Caco-2 (cell line): ENCODE results near the gene SLC51B. TPM values are rescaled to one million over a fixed set of nuclear protein-coding genes. Genes with fewer than 3 reads are reported as not detected.

ENCODE experiments used
- BruUV-seq: library from RNA; stranded (reverse); fragments of 400-500 nt; replicated peaks from 2 replicates; lab custom pipeline; 2021; lab: Mats Ljungman, UMichigan
- CTCF ChIA-PET: fragments of 300-600 bp; sonication (Branson Sonifier 250); formaldehyde crosslinking; loops from one replicate; lab custom pipeline; 2022; ENCODE audit warnings: antibody characterized with exemption; lab: Charles Lee
- POLR2A ChIA-PET: fragments of 300-600 bp; sonication (Branson Sonifier 250); formaldehyde crosslinking; loops from one replicate; lab custom pipeline; 2022; ENCODE audit warnings: antibody characterized with exemption; lab: Charles Lee
- DNase-seq, 2 experiments: peaks; one replicate each; pipeline versions ENCODE4 v3.0.0 to v3.0.0-alpha.2; 2020 to 2022
- H3K27me3 ChIP-seq: replicated peaks from 2 replicates; pipeline ENCODE4 v1.6.0; 2011; ENCODE audit warnings: low read length; ENCODE audit not compliant: control insufficient read depth, insufficient read depth
- H3K36me3 ChIP-seq: 2 replicates; pipeline ENCODE4 v1.5.1; 2011; ENCODE audit warnings: low read length; ENCODE audit not compliant: control insufficient read depth, insufficient read depth
- H3K4me1 ChIP-seq: fragments of 250-450 bp; sonication (Bioruptor Pico); 2 replicates; pipeline ENCODE4 v1.5.1; 2020; ENCODE audit warnings: mild to moderate bottlenecking
- H3K4me3 ChIP-seq: 2 replicates; pipeline ENCODE4 v1.5.1; 2011; ENCODE audit warnings: low read depth, mild to moderate bottlenecking, control low read depth, low read length
- H3K9me3 ChIP-seq: fragments of 250-450 bp; sonication (Bioruptor Pico); 2 replicates; pipeline ENCODE4 v1.5.1; 2020; ENCODE audit warnings: mild to moderate bottlenecking, moderate library complexity
- H3K27ac Mint-ChIP-seq: one replicate; pipeline ENCODE4 v1.8.0; 2022; ENCODE audit warnings: mixed read lengths; ENCODE audit not compliant: unreplicated experiment
- H3K27me3 Mint-ChIP-seq: one replicate; pipeline ENCODE4 v1.8.0; 2022; ENCODE audit warnings: mixed read lengths; ENCODE audit not compliant: insufficient read depth, unreplicated experiment
- H3K36me3 Mint-ChIP-seq: one replicate; pipeline ENCODE4 v1.8.0; 2022; ENCODE audit warnings: mild to moderate bottlenecking, mixed read lengths; ENCODE audit not compliant: insufficient read depth, unreplicated experiment
- H3K4me1 Mint-ChIP-seq: one replicate; pipeline ENCODE4 v1.8.0; 2022; ENCODE audit warnings: low read depth, mixed read lengths; ENCODE audit not compliant: unreplicated experiment
- H3K4me3 Mint-ChIP-seq: one replicate; pipeline ENCODE4 v1.8.0; 2022; ENCODE audit warnings: mild to moderate bottlenecking, moderate library complexity, mixed read lengths; ENCODE audit not compliant: unreplicated experiment
- H3K9me3 Mint-ChIP-seq: one replicate; pipeline ENCODE4 v1.8.0; 2022; ENCODE audit warnings: mixed read lengths; ENCODE audit not compliant: unreplicated experiment
- intact Hi-C: fragments of 100-400 bp; cut with micrococcal nuclease; formaldehyde crosslinking; loops from one replicate; pipeline ENCODE4 v1.10.0; 2022; ENCODE audit not compliant: unreplicated experiment
- total RNA-seq: library from RNA; stranded (reverse); gene quantifications from 2 replicates; pipeline ENCODE4 v1.2.3, GENCODE V29; 2022
- TF ChIP-seq, protein P1 (sequence below), 2 experiments: fragments of 200-600 bp in 1 of 2; IDR thresholded peaks; 1 replicate in 1 of 2; 2 replicates in 1 of 2; pipeline versions ENCODE4 v1.5.1 to v1.8.0; 2011 to 2022; ENCODE audit warnings: antibody characterized with exemption in 1 of 2, control low read depth in 1 of 2, inconsistent platforms in 1 of 2, low read depth in 1 of 2, low read length in 1 of 2, mild to moderate bottlenecking in 1 of 2, moderate library complexity in 1 of 2; ENCODE audit not compliant: insufficient read depth in 1 of 2, severe bottlenecking in 1 of 2, unreplicated experiment in 1 of 2

SLC51B gene
- total RNA-seq, 1 experiment from 2014 or later: 15.4 TPM

DNA sequence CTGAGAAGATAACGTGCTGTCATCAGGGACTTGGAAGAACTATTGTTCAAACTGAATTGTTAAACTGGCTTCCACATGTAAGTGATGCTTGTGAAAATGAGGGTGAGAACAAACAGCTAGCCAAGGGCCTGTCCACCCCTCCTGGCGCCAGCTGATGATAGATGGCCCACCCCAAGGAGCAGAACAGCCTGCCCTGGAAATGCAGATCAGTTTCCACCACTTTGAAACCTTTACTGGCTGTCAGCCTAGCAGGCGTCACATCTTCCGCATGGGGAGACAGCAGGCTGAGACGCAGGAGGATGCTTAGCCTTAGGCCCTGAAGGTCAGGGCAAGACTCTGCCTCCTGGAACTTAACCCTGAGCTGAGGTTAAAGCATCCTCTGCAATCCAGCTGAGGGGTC, 6.4 kb upstream of the SLC51B start:
- intact Hi-C loops: no loop called here
- BruUV-seq: no TSS peak
- Mint-ChIP-seq H3K36me3 (no peaks in the 10 kb centered on the region), H3K4me3 (no peak overlapping the region), H3K27ac (no peak overlapping the region), H3K9me3 (no peaks in the 10 kb centered on the region), H3K4me1 (peaks cover 20% of the 10 kb centered on the region), H3K27me3 (no peaks in the 10 kb centered on the region)
- H3K36me3 ChIP-seq: no peaks in the 10 kb centered on the region
- CTCF ChIA-PET: no interaction called here
- TF ChIP-seq, protein P1, sequence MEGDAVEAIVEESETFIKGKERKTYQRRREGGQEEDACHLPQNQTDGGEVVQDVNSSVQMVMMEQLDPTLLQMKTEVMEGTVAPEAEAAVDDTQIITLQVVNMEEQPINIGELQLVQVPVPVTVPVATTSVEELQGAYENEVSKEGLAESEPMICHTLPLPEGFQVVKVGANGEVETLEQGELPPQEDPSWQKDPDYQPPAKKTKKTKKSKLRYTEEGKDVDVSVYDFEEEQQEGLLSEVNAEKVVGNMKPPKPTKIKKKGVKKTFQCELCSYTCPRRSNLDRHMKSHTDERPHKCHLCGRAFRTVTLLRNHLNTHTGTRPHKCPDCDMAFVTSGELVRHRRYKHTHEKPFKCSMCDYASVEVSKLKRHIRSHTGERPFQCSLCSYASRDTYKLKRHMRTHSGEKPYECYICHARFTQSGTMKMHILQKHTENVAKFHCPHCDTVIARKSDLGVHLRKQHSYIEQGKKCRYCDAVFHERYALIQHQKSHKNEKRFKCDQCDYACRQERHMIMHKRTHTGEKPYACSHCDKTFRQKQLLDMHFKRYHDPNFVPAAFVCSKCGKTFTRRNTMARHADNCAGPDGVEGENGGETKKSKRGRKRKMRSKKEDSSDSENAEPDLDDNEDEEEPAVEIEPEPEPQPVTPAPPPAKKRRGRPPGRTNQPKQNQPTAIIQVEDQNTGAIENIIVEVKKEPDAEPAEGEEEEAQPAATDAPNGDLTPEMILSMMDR (IDR thresholded peaks at IDR 0.05; ENCODE audit: insufficient read depth in 1 of 2, low read depth in 1 of 2, low read length in 1 of 2, severe bottlenecking in 1 of 2, unreplicated experiment in 1 of 2): no peak
- DNase-seq: no peak
- no peaks in the 10 kb centered on the region for H3K27me3 ChIP-seq
- H3K9me3 ChIP-seq: no peaks in the 10 kb centered on the region
- peaks cover 52% of the 10 kb centered on the region for H3K4me1 ChIP-seq
- POLR2A ChIA-PET: no interaction called here
- no peak overlapping the region for H3K4me3 ChIP-seq

DNA sequence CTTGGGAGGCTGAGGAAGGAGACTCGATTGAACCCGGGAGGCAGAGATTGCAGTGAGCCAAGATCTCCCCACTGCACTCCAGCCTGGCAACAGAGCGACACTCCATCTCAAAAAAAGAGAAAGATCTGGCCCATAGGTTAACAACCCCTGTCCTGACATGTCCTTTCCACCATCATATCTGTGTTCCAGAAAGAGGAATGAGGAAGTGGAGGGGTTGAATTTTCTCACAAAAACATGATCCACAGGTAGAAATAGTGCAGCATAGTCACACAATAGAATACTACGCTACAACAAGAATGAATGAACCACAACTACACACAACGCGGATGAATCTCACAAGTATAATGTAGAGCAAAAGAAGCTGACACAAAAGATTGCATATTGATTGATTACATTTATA, 4.7 kb upstream of the SLC51B start:
- Histone ChIP-seq H3K27me3 (no peaks in the 10 kb centered on the region), H3K4me3 (no peak overlapping the region), H3K36me3 (no peaks in the 10 kb centered on the region), H3K9me3 (no peaks in the 10 kb centered on the region), H3K4me1 (peaks cover 61% of the 10 kb centered on the region)
- Mint-ChIP-seq H3K4me1 (peaks cover 32% of the 10 kb centered on the region), H3K27me3 (no peaks in the 10 kb centered on the region), H3K27ac (peak overlapping the region; percentile 36), H3K9me3 (no peaks in the 10 kb centered on the region), H3K36me3 (peaks cover 7% of the 10 kb centered on the region), H3K4me3 (no peak overlapping the region)
- ChIA-PET POLR2A (no interaction called here), CTCF (no interaction called here)
- intact Hi-C loops: no loop called here
- TF ChIP-seq, protein P1 (IDR thresholded peaks at IDR 0.05; ENCODE audit: insufficient read depth in 1 of 2, low read depth in 1 of 2, low read length in 1 of 2, severe bottlenecking in 1 of 2, unreplicated experiment in 1 of 2): no peak
- DNase-seq: no peak
- no TSS peak for BruUV-seq

- POLR2A ChIA-PET: interaction anchor here (0.6 kb wide), 1 partner anchor 123 kb away, joined by 5 read pairs; no protein-coding TSS in a partner anchor
- no peak for DNase-seq
- Mint-ChIP-seq H3K27me3 (no peaks in the 10 kb centered on the region), H3K27ac (peak overlapping the region; percentile 70), H3K4me3 (no peak overlapping the region), H3K4me1 (peaks cover 34% of the 10 kb centered on the region), H3K36me3 (peaks cover 7% of the 10 kb centered on the region), H3K9me3 (no peaks in the 10 kb centered on the region)
- Histone ChIP-seq H3K36me3 (no peaks in the 10 kb centered on the region), H3K4me1 (peaks cover 73% of the 10 kb centered on the region), H3K9me3 (no peaks in the 10 kb centered on the region), H3K4me3 (no peak overlapping the region), H3K27me3 (no peaks in the 10 kb centered on the region)
- no TSS peak for BruUV-seq
- intact Hi-C loops: no loop called here
- TF ChIP-seq, protein P1 (IDR thresholded peaks at IDR 0.05; ENCODE audit: insufficient read depth in 1 of 2, low read depth in 1 of 2, low read length in 1 of 2, severe bottlenecking in 1 of 2, unreplicated experiment in 1 of 2): no peak
- CTCF ChIA-PET: interaction anchor here (3.9 kb wide), 1 partner anchor 8 kb away, joined by 41 read pairs; no protein-coding TSS in a partner anchor
Observed at GRCh38 chr15:65041787-65042186, 3.4 kb upstream of the SLC51B start.
